AG09319 (cell line): ENCODE data around the gene PSME1.

Source experiments
- DNase-seq: peaks from one replicate; pipeline ENCODE4 v3.0.0-alpha.2; 2010; ENCODE audit warnings: low read depth; ENCODE audit errors: extremely low read depth
- TF ChIP-seq, protein P1 (sequence below): IDR thresholded peaks from 2 replicates; pipeline ENCODE4 v1.5.1; 2011; ENCODE audit warnings: low read depth, mild to moderate bottlenecking, inconsistent platforms, low read length, moderate library complexity

Gene PSME1

GRCh38 chr14:24179294-24179960 lies 43.4 kb downstream of the PSME1 start:
- TF ChIP-seq, protein P1, sequence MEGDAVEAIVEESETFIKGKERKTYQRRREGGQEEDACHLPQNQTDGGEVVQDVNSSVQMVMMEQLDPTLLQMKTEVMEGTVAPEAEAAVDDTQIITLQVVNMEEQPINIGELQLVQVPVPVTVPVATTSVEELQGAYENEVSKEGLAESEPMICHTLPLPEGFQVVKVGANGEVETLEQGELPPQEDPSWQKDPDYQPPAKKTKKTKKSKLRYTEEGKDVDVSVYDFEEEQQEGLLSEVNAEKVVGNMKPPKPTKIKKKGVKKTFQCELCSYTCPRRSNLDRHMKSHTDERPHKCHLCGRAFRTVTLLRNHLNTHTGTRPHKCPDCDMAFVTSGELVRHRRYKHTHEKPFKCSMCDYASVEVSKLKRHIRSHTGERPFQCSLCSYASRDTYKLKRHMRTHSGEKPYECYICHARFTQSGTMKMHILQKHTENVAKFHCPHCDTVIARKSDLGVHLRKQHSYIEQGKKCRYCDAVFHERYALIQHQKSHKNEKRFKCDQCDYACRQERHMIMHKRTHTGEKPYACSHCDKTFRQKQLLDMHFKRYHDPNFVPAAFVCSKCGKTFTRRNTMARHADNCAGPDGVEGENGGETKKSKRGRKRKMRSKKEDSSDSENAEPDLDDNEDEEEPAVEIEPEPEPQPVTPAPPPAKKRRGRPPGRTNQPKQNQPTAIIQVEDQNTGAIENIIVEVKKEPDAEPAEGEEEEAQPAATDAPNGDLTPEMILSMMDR = no peak
- DNase-seq = no peak

GRCh38 chr14:24179961-24180796 lies 44.2 kb downstream of the PSME1 start:
- DNase-seq = peak; percentile 63
- TF ChIP-seq, protein P1 = no peak

DNA sequence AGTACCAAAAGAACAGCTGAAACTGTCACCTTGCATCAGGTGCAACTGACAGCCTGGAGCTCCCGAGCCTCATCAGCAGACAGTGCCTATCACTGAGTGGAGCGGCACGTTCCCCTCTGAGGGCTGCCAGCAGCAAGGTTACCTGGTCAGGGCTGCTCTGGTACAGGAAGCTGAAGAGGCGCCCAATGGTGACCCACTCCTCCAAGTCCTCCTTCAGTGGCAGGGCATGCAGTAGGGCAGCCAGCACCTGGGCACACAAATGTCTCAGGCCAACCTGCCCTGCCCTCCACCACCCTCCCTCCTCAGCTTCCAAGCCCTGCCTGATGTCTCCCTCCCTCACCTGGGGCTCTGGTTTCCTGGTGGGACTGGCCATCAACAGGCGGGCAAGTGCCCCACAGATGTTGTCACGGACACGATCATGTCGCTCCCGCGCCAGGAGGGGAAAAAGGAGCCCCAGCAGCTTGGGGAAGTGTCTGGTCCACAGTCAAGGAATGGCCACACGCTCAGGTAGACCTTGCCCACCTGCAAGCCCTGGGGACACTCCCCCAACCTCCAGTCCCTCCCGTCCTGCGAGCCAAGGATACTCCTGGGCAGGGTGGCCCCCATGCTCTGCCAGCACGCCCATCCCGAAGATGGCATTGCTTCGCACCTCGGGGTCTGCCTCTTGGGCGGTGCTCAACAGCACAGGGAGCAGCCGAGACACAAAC lies 45.5 kb downstream of the PSME1 start:
- TF ChIP-seq, protein P1 = no peak
- DNase-seq = no peak

DNA sequence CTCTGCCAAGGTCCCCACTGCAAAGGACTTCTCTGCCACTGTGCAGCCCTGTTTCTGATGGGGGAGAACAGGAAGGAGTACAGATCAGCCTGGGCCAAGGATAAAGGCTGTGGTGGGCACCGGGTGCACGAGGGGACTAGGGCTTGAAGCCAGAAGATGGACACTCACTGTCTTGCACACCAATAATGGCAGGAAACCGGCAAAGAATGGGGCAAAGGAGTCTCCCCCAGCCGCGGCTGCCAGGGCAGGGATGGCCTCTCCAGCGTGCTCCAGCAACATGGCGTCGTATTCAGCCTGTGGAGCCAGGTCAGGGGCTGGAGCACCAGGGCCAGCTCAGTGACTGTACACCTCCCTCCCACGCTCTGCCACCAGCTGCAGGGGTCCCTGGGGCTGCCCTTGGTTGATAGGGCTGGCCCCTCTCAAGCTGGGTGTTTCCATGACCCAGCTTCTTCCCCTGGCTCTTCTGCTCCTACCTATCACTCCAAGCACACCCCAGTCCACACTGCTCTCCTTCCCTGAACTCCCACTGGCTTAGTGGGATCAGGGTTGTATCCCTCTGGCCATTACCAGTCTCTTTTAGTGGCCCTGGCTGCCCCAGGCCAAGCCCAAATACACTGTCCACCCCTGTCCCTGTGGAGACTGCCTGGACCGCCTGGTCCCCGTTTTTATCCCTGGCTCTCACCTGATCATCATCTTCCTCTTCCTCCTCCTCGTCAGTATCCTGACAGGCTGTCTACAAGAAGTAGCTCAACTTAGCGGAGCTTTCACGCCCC lies 46.3 kb downstream of the PSME1 start:
- TF ChIP-seq, protein P1 = no peak

DNA sequence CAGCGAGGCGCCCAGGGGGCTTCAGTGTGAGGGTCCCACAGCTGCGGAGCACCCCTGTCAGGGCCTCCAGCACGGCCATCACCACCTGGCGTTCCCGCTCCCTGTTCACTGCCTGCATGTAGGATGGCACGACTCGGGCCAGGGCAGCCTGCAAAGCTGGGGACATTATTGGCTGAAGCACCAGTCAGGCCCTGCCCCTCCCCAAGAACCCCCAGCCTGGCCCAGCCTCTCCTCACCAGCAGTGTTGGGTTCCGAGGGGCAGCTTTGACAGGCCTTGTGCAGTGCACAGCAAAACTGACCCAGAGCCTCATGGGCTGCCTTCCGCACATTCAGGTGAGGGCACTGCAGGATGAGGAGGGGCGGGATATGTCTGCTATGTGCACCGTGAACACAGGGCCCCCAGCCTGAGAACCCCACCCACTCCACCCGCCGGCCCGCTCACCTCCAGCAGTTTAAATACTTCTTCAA lies 47.1 kb downstream of the PSME1 start:
- DNase-seq = no peak
- TF ChIP-seq, protein P1 = no peak

More for the DNA sequence above, 46.3 kb downstream of the PSME1 start:
- DNase-seq = no peak

GRCh38 chr14:24184104-24184970 lies 48.3 kb downstream of the PSME1 start:
- TF ChIP-seq, protein P1 = no peak
- no peak for DNase-seq
